Stimulated activated CD8-positive, alpha-beta memory T cell treated with anti-CD3 and anti-CD28 coated beads, Interleukin-4, amount 100 ng/mL, for 1 hour (primary cell): ENCODE measurements around the gene AAK1.
"Not testable (repeated sequence)": the region's sequence is repeated elsewhere in the genome, so short reads cannot be mapped to it uniquely, and the experiment has no call there.

Source experiments
- DNase-seq, 2 donors: peaks; one replicate each; pipeline ENCODE4 v3.0.0-alpha.2; 2020; ENCODE audit warnings: low read depth in 2 of 2, low spot score in 1 of 2

AAK1 gene

GRCh38 chr2:69660637-69661036 is 17.1 kb upstream of the AAK1 start:
- no peak for DNase-seq

GRCh38 chr2:69659941-69660483 is 16.5 kb upstream of the AAK1 start:
- DNase-seq: no peak

- no peak for DNase-seq
These were observed 15.8 kb upstream of the AAK1 start for GRCh38 chr2:69659349-69659748.

GRCh38 chr2:69652206-69652605 is 8.7 kb upstream of the AAK1 start:
- no peak for DNase-seq

GRCh38 chr2:69647196-69647595 is 3.7 kb upstream of the AAK1 start:
- DNase-seq: not testable (repeated sequence)

- DNase-seq: no peak
These were observed 3.2 kb upstream of the AAK1 start for GRCh38 chr2:69646714-69647113.

- no peak for DNase-seq
These were observed 2.4 kb upstream of the AAK1 start for GRCh38 chr2:69645921-69646320.

- DNase-seq: no peak
These were observed 1.5 kb upstream of the AAK1 start for GRCh38 chr2:69645031-69645431.

- DNase-seq: no peak
These were observed 1.0 kb upstream of the AAK1 start for GRCh38 chr2:69644506-69644979.

- DNase-seq: no peak
These were observed 584 bp downstream of the AAK1 start for GRCh38 chr2:69642709-69643601.

- DNase-seq: no peak
These were observed 1.4 kb downstream of the AAK1 start for GRCh38 chr2:69641887-69642708.

- no peak for DNase-seq
These were observed 2.1 kb downstream of the AAK1 start for GRCh38 chr2:69641471-69641870.

GRCh38 chr2:69639266-69639665 is 4.3 kb downstream of the AAK1 start:
- no peak for DNase-seq

- no peak for DNase-seq
These were observed 4.9 kb downstream of the AAK1 start for GRCh38 chr2:69638630-69639029.

GRCh38 chr2:69637923-69638322 is 5.6 kb downstream of the AAK1 start:
- no peak for DNase-seq

- no peak for DNase-seq
These were observed 7.1 kb downstream of the AAK1 start for GRCh38 chr2:69636395-69636794.

- DNase-seq: no peak
These were observed 8.1 kb downstream of the AAK1 start for GRCh38 chr2:69635432-69635831.

- DNase-seq: no peak
These were observed 9.2 kb downstream of the AAK1 start for GRCh38 chr2:69634196-69634821.

GRCh38 chr2:69631402-69631801 is 12.1 kb downstream of the AAK1 start:
- no peak for DNase-seq

- DNase-seq: no peak
These were observed 13.5 kb downstream of the AAK1 start for GRCh38 chr2:69629921-69630608.
